ENCODE measurements around the gene CYP2A6. TPM values are rescaled to one million over a fixed set of nuclear protein-coding genes. Genes with fewer than 3 reads are reported as not detected.
A peak's percentile ranks its signal among the peaks of the same experiment; 100 is the strongest.
"Not testable (repeated sequence)": the region's sequence is repeated elsewhere in the genome, so short reads cannot be mapped to it uniquely, and the experiment has no call there.

CYP2A6 gene
- total and polyA plus RNA-seq, 4 donors, result 0.09 to 1,020 (median 59.6) TPM

- not testable (repeated sequence) for H3K9me3 ChIP-seq (ENCODE audit: control insufficient read depth in 4 of 4, low read length in 3 of 4); DNase-seq (ENCODE audit: low spot score); H3K9ac ChIP-seq (ENCODE audit: low read depth in 1 of 2, low read length in 2 of 2); H3K36me3 ChIP-seq (ENCODE audit: control insufficient read depth in 4 of 4, insufficient read depth in 3 of 4, low read depth in 1 of 4, low read length in 3 of 4); H3K4me3 ChIP-seq (ENCODE audit: low read depth in 1 of 3, low read length in 3 of 3); H3K27me3 ChIP-seq (ENCODE audit: control insufficient read depth in 4 of 4, insufficient read depth in 4 of 4, low read length in 3 of 4)
- WGBS, result no CpG with 5 or more reads among the region's 1 CpG
- Histone ChIP-seq H3K4me1 (ENCODE audit: control insufficient read depth in 4 of 4, insufficient read depth in 4 of 4, low read length in 3 of 4) (peaks cover 8 to 12% (median 11%) of the 10 kb centered on the region in 4 donors), H3K27ac (ENCODE audit: low read depth in 1 of 2, low read length in 2 of 2) (peak overlapping the region; percentile 70 to 77)
- peak; percentile 3 to 40 for TF ChIP-seq RXRA (IDR thresholded peaks at IDR 0.05)
- peak in 1 of 2 donors; percentile 43 for TF ChIP-seq HNF4A (conservative IDR thresholded peaks at IDR 0.05)
Observed at GRCh38 chr19:40884187-40884931, 34.1 kb upstream of the CYP2A6 start.

- not testable (repeated sequence) for H3K36me3 ChIP-seq (ENCODE audit: control insufficient read depth in 4 of 4, insufficient read depth in 3 of 4, low read depth in 1 of 4, low read length in 3 of 4); DNase-seq (ENCODE audit: low spot score); H3K27me3 ChIP-seq (ENCODE audit: control insufficient read depth in 4 of 4, insufficient read depth in 4 of 4, low read length in 3 of 4); H3K9ac ChIP-seq (ENCODE audit: low read depth in 1 of 2, low read length in 2 of 2); H3K9me3 ChIP-seq (ENCODE audit: control insufficient read depth in 4 of 4, low read length in 3 of 4)
- peak within 1 kb of the TSS in 1 of 2 donors; percentile 31 for H3K27ac ChIP-seq (ENCODE audit: low read depth in 1 of 2, low read length in 2 of 2)
- peaks cover 8 to 12% (median 11%) of the 10 kb centered on the region in 4 donors for H3K4me1 ChIP-seq (ENCODE audit: control insufficient read depth in 4 of 4, insufficient read depth in 4 of 4, low read length in 3 of 4)
- peak within 1 kb of the TSS in 2 of 3 donors; percentile 10 to 26 for H3K4me3 ChIP-seq (ENCODE audit: low read depth in 1 of 3, low read length in 3 of 3)
- peak; percentile 63 to 64 for TF ChIP-seq HNF4A (conservative IDR thresholded peaks at IDR 0.05)
- TF ChIP-seq SP1 (IDR thresholded peaks at IDR 0.05), result peak; percentile 21
- peak; percentile 31 to 56 for TF ChIP-seq RXRA (IDR thresholded peaks at IDR 0.05)
- WGBS, result 65% methylated on average over 3 of the region's 3 CpGs
Observed at GRCh38 chr19:40882062-40882461, 31.8 kb upstream of the CYP2A6 start, which contains the start of gene CYP2A7. CYP2A7 (minus strand) TSS chr19:40882231; CDS start chr19:40882210, 21 bp downstream.

- WGBS, result 69% methylated on average over 4 of the region's 4 CpGs
- H3K4me1 ChIP-seq (ENCODE audit: control insufficient read depth in 4 of 4, insufficient read depth in 4 of 4, low read length in 3 of 4), result peaks cover 8 to 12% (median 10%) of the 10 kb centered on the region in 4 donors
- not testable (repeated sequence) for DNase-seq (ENCODE audit: low spot score); H3K4me3 ChIP-seq (ENCODE audit: low read depth in 1 of 3, low read length in 3 of 3); H3K27me3 ChIP-seq (ENCODE audit: control insufficient read depth in 4 of 4, insufficient read depth in 4 of 4, low read length in 3 of 4); H3K36me3 ChIP-seq (ENCODE audit: control insufficient read depth in 4 of 4, insufficient read depth in 3 of 4, low read depth in 1 of 4, low read length in 3 of 4); H3K9me3 ChIP-seq (ENCODE audit: control insufficient read depth in 4 of 4, low read length in 3 of 4); H3K27ac ChIP-seq (ENCODE audit: low read depth in 1 of 2, low read length in 2 of 2); H3K9ac ChIP-seq (ENCODE audit: low read depth in 1 of 2, low read length in 2 of 2)
Observed at GRCh38 chr19:40879349-40879748, 29.1 kb upstream of the CYP2A6 start.

GRCh38 chr19:40875526-40875951 lies 25.3 kb upstream of the CYP2A6 start:
- DNase-seq (ENCODE audit: low spot score), result peak; percentile 78
- H3K36me3 ChIP-seq (ENCODE audit: control insufficient read depth in 4 of 4, insufficient read depth in 3 of 4, low read depth in 1 of 4, low read length in 3 of 4); H3K27me3 ChIP-seq (ENCODE audit: control insufficient read depth in 4 of 4, insufficient read depth in 4 of 4, low read length in 3 of 4); H3K9me3 ChIP-seq (ENCODE audit: control insufficient read depth in 4 of 4, low read length in 3 of 4); H3K4me1 ChIP-seq (ENCODE audit: control insufficient read depth in 4 of 4, insufficient read depth in 4 of 4, low read length in 3 of 4); H3K9ac ChIP-seq (ENCODE audit: low read depth in 1 of 2, low read length in 2 of 2); H3K27ac ChIP-seq (ENCODE audit: low read depth in 1 of 2, low read length in 2 of 2); H3K4me3 ChIP-seq (ENCODE audit: low read depth in 1 of 3, low read length in 3 of 3): not testable (repeated sequence)
- 48% methylated on average over 14 of the region's 23 CpGs for WGBS

- not testable (repeated sequence) for DNase-seq (ENCODE audit: low spot score); H3K9me3 ChIP-seq (ENCODE audit: control insufficient read depth in 4 of 4, low read length in 3 of 4); H3K27me3 ChIP-seq (ENCODE audit: control insufficient read depth in 4 of 4, insufficient read depth in 4 of 4, low read length in 3 of 4); H3K9ac ChIP-seq (ENCODE audit: low read depth in 1 of 2, low read length in 2 of 2); H3K27ac ChIP-seq (ENCODE audit: low read depth in 1 of 2, low read length in 2 of 2); H3K4me3 ChIP-seq (ENCODE audit: low read depth in 1 of 3, low read length in 3 of 3); H3K4me1 ChIP-seq (ENCODE audit: control insufficient read depth in 4 of 4, insufficient read depth in 4 of 4, low read length in 3 of 4); H3K36me3 ChIP-seq (ENCODE audit: control insufficient read depth in 4 of 4, insufficient read depth in 3 of 4, low read depth in 1 of 4, low read length in 3 of 4)
- WGBS, result 81% methylated on average over 1 of the region's 4 CpGs
Observed at GRCh38 chr19:40874874-40875273, 24.6 kb upstream of the CYP2A6 start.

- H3K27ac ChIP-seq (ENCODE audit: low read depth in 1 of 2, low read length in 2 of 2); H3K4me1 ChIP-seq (ENCODE audit: control insufficient read depth in 4 of 4, insufficient read depth in 4 of 4, low read length in 3 of 4); DNase-seq (ENCODE audit: low spot score); H3K4me3 ChIP-seq (ENCODE audit: low read depth in 1 of 3, low read length in 3 of 3); H3K9me3 ChIP-seq (ENCODE audit: control insufficient read depth in 4 of 4, low read length in 3 of 4); H3K36me3 ChIP-seq (ENCODE audit: control insufficient read depth in 4 of 4, insufficient read depth in 3 of 4, low read depth in 1 of 4, low read length in 3 of 4); H3K27me3 ChIP-seq (ENCODE audit: control insufficient read depth in 4 of 4, insufficient read depth in 4 of 4, low read length in 3 of 4); H3K9ac ChIP-seq (ENCODE audit: low read depth in 1 of 2, low read length in 2 of 2): not testable (repeated sequence)
- 86% methylated on average over 2 of the region's 2 CpGs for WGBS
Observed at GRCh38 chr19:40873873-40874272, 23.6 kb upstream of the CYP2A6 start.
